SU-DHL-6 (cell line): ENCODE data around the gene PILRB.

Source experiments
- H2AFZ ChIP-seq: fragments of 200-600 bp; sonication (generic); 2 replicates; pipeline ENCODE4 v1.6.1; 2014; ENCODE audit warnings: low read depth, mild to moderate bottlenecking, moderate library complexity, mixed read lengths, antibody characterized with exemption, low read length; ENCODE audit not compliant: severe bottlenecking
- H3F3A ChIP-seq: fragments of 200-600 bp; shearing (Covaris generic); 2 replicates; pipeline ENCODE4 v1.6.0; 2016; ENCODE audit warnings: antibody characterized with exemption, mild to moderate bottlenecking; ENCODE audit not compliant: insufficient read depth
- H3K27ac ChIP-seq: fragments of 200-600 bp; sonication (generic); 2 replicates; pipeline ENCODE4 v1.5.1; 2016; ENCODE audit warnings: low read depth, mild to moderate bottlenecking, low read length, moderate library complexity, mixed read lengths
- H3K27me3 ChIP-seq: fragments of 200-600 bp; sonication (generic), shearing (Covaris generic); 2 replicates; pipeline ENCODE4 v1.6.0; 2014; ENCODE audit warnings: mild to moderate bottlenecking, low read length
- H3K36me3 ChIP-seq: fragments of 200-600 bp; sonication (generic); 2 replicates; pipeline ENCODE4 v1.6.1; 2014; ENCODE audit warnings: mild to moderate bottlenecking, low read length, mixed read lengths
- H3K4me2 ChIP-seq: fragments of 300-600, 200-600 bp; shearing (Covaris generic), sonication (generic); 2 replicates; pipeline ENCODE4 v1.6.0; 2014; ENCODE audit warnings: low read length, low read depth, mild to moderate bottlenecking; ENCODE audit not compliant: poor library complexity, severe bottlenecking
- H3K4me3 ChIP-seq: fragments of 200-600 bp; sonication (generic); 2 replicates; pipeline ENCODE4 v1.5.1; 2014; ENCODE audit warnings: antibody characterized with exemption, low read length, mild to moderate bottlenecking, mixed read lengths; ENCODE audit not compliant: insufficient read depth, poor library complexity, severe bottlenecking
- H3K79me2 ChIP-seq: fragments of 200-600 bp; sonication (generic); 2 replicates; pipeline ENCODE4 v1.6.1; 2014; ENCODE audit warnings: mild to moderate bottlenecking, low read length, moderate library complexity; ENCODE audit not compliant: insufficient read depth
- H3K9ac ChIP-seq: fragments of 200-600 bp; sonication (generic); 2 replicates; pipeline ENCODE4 v1.7.0; 2014; ENCODE audit warnings: mild to moderate bottlenecking, low read length
- H3K9me2 ChIP-seq: fragments of 200-600 bp; sonication (generic); replicated peaks from 2 replicates; pipeline ENCODE4 v1.6.1; 2014; ENCODE audit warnings: low read length; ENCODE audit not compliant: insufficient read depth
- H3K9me3 ChIP-seq: fragments of 200-600 bp; sonication (generic); 2 replicates; pipeline ENCODE4 v1.6.1; 2014; ENCODE audit warnings: low read length, mixed read lengths; ENCODE audit not compliant: insufficient read depth
- H4K20me1 ChIP-seq: fragments of 200-600 bp; sonication (generic); 2 replicates; pipeline ENCODE4 v1.6.1; 2014; ENCODE audit warnings: low read depth, mild to moderate bottlenecking, antibody characterized with exemption, low read length, moderate library complexity, mixed read lengths
- EZH2phosphoT487 ChIP-seq: fragments of 200-600 bp; sonication (generic), shearing (Covaris generic); conservative IDR thresholded peaks from 2 replicates; pipeline ENCODE4 v1.6.1; 2018; ENCODE audit warnings: mild to moderate bottlenecking, antibody characterized with exemption, low read length, moderate library complexity, mixed read lengths
- TF ChIP-seq, protein P1 (sequence below): fragments of 200-600 bp; sonication (generic); IDR thresholded peaks from one replicate; pipeline ENCODE4 v1.5.1; 2017; ENCODE audit warnings: antibody characterized with exemption, mild to moderate bottlenecking, low read length, moderate library complexity; ENCODE audit not compliant: insufficient read depth, poor library complexity, severe bottlenecking

PILRB gene

DNA sequence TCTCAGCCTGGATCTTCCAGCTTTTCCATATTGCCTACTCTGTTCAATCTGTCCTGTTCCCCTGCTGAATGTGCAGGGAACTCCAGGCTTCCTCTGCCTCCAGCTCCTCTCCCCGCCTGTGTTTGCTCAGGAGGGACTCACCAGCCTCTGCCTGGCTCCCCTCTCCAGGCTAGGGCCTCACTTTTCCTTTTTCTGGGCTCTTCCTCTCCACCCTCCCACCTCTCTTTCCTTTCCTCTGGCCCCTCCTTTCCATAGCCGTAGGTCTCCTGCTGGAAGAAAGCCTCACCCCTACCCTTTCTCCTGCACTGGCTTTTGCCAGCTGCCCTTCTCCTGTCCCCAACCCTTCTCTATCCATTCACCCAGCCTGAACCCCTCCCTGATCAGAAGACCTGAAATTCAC lies 40.3 kb downstream of the PILRB start:
- H2AFZ ChIP-seq: no peak overlapping the region
- no peaks in the 10 kb centered on the region for H3K36me3 ChIP-seq
- H3K9me3 ChIP-seq: no peaks in the 10 kb centered on the region
- TF ChIP-seq, protein P1, sequence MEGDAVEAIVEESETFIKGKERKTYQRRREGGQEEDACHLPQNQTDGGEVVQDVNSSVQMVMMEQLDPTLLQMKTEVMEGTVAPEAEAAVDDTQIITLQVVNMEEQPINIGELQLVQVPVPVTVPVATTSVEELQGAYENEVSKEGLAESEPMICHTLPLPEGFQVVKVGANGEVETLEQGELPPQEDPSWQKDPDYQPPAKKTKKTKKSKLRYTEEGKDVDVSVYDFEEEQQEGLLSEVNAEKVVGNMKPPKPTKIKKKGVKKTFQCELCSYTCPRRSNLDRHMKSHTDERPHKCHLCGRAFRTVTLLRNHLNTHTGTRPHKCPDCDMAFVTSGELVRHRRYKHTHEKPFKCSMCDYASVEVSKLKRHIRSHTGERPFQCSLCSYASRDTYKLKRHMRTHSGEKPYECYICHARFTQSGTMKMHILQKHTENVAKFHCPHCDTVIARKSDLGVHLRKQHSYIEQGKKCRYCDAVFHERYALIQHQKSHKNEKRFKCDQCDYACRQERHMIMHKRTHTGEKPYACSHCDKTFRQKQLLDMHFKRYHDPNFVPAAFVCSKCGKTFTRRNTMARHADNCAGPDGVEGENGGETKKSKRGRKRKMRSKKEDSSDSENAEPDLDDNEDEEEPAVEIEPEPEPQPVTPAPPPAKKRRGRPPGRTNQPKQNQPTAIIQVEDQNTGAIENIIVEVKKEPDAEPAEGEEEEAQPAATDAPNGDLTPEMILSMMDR: no peak
- no peak for TF ChIP-seq EZH2phosphoT487
- no peaks in the 10 kb centered on the region for H4K20me1 ChIP-seq
- H3K4me3 ChIP-seq: no peak overlapping the region
- H3K4me2 ChIP-seq: no peak overlapping the region
- H3K27ac ChIP-seq: no peak overlapping the region
- no peaks in the 10 kb centered on the region for H3K27me3 ChIP-seq
- H3K9me2 ChIP-seq: no peaks in the 10 kb centered on the region
- H3F3A ChIP-seq: no peaks in the 10 kb centered on the region
- no peak overlapping the region for H3K9ac ChIP-seq
- no peaks in the 10 kb centered on the region for H3K79me2 ChIP-seq

DNA sequence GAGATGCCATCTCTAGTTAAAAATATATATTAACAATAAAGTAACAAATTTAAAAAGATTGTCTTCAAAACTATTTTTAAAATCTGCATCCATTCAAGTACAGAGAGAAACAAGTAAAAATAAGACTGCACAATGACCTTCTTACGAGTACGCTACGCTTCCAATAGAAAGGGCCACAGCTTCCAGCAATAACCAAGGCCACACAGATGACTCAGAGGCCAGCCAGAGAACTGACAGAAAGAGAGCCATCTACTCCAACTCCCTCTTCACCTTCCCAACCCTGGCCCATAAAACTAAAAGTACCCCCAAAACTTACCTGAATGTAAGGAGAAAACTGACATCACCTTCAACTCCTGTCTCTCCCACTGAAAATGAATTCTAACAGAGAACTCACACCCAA lies 42.1 kb downstream of the PILRB start:
- Histone ChIP-seq H3K4me2 (no peak overlapping the region), H4K20me1 (no peaks in the 10 kb centered on the region), H3F3A (no peaks in the 10 kb centered on the region), H3K4me3 (no peak overlapping the region), H2AFZ (no peak overlapping the region), H3K27ac (no peak overlapping the region), H3K9ac (no peak overlapping the region), H3K27me3 (no peaks in the 10 kb centered on the region), H3K9me3 (no peaks in the 10 kb centered on the region), H3K9me2 (no peaks in the 10 kb centered on the region), H3K36me3 (no peaks in the 10 kb centered on the region), H3K79me2 (no peaks in the 10 kb centered on the region)
- TF ChIP-seq, protein P1: no peak
- TF ChIP-seq EZH2phosphoT487: no peak

DNA sequence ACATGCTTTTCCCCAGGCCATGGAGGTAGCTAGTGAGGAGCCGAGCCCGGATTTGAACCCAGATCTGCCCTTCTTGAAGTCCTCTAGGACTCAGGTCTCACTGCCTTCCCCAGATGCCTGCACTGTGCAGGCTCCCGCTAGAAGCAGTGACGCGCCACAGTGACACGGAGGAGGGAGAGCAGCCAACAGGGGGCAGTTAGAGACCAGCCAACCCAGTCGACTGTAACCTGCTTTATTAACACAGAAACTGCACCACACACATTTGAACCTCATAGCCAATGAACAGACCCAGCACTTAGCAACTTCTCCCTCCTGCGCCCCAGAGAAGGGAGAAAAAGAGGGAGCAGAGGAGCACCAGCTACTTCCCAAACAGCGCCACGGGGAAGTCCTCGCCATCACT lies 42.7 kb downstream of the PILRB start:
- Histone ChIP-seq H3K36me3 (no peaks in the 10 kb centered on the region), H3F3A (no peaks in the 10 kb centered on the region), H3K9me3 (no peaks in the 10 kb centered on the region), H3K4me2 (no peak overlapping the region), H3K27ac (no peak overlapping the region), H3K27me3 (no peaks in the 10 kb centered on the region), H3K4me3 (no peak overlapping the region), H3K9me2 (no peaks in the 10 kb centered on the region), H3K9ac (no peak overlapping the region), H2AFZ (no peak overlapping the region), H4K20me1 (no peaks in the 10 kb centered on the region), H3K79me2 (no peaks in the 10 kb centered on the region)
- no peak for TF ChIP-seq EZH2phosphoT487
- TF ChIP-seq, protein P1: peak; percentile 38
